HepG2 (cell line): ENCODE results near the gene SMARCA4. TPM values are rescaled to one million over a fixed set of nuclear protein-coding genes. Genes with fewer than 3 reads are reported as not detected.

Experiments used
- ATAC-seq: fragments of 200-7000 bp; cut with Tn5 transposase; 3 replicates; pipeline ENCODE4 v1.9.1; 2020; ENCODE audit warnings: mild to moderate bottlenecking, moderate library complexity
- BruUV-seq: library from RNA; stranded (reverse); fragments of 400-500 nt; replicated peaks from 2 replicates; lab custom pipeline; 2021; lab: Mats Ljungman, UMichigan
- CTCF ChIA-PET: fragments of 300-600 bp; formaldehyde crosslinking; extraction: SDS; loops from one replicate; lab custom pipeline; 2021; ENCODE audit warnings: low total read pairs, inconsistent platforms, low intra/inter-chr PET ratio; lab: Yijun Ruan, JAX
- POLR2A ChIA-PET: fragments of 350-600 bp; sonication (Branson Sonifier 250); formaldehyde crosslinking; loops from one replicate; lab custom pipeline; 2020; ENCODE audit warnings: antibody characterized with exemption, inconsistent platforms; lab: Yijun Ruan, JAX
- DNase-seq: peaks from one replicate; pipeline ENCODE4 v3.0.0-alpha.2; 2015; ENCODE audit warnings: low spot score
- FAIRE-seq: peaks from 3 replicates; lab custom pipeline; 2011; peaks lifted over from hg19 to GRCh38; lab: Jason Lieb, UNC
- H2AFZ ChIP-seq: one replicate; pipeline ENCODE4 v1.6.1; 2011; ENCODE audit warnings: low read length, inconsistent platforms
- H3K27ac ChIP-seq: fragments of 300-600 bp; 3 replicates; pipeline ENCODE4 v1.8.0; 2011; ENCODE audit warnings: mixed run types, mild to moderate bottlenecking, mixed read lengths, low read length, inconsistent platforms; ENCODE audit not compliant: insufficient read depth; ENCODE audit errors: extremely low read length
- H3K27me3 ChIP-seq, 2 experiments: fragments of 200-600 bp in 1 of 2; 2 replicates in 1 of 2; 3 replicates in 1 of 2; pipeline versions ENCODE4 v1.6.0 to v1.8.0; 2011; ENCODE audit warnings: low read length in 2 of 2, mild to moderate bottlenecking in 2 of 2, moderate library complexity in 2 of 2, inconsistent platforms in 1 of 2; ENCODE audit not compliant: insufficient read depth in 2 of 2, control insufficient read depth in 1 of 2
- H3K36me3 ChIP-seq, 2 experiments: fragments of 200-600 bp in 1 of 2; replicated peaks in 1 of 2; 2 replicates in 1 of 2; 3 replicates in 1 of 2; pipeline versions ENCODE4 v1.5.1 to v1.8.0; 2011; ENCODE audit warnings: low read length in 2 of 2, inconsistent platforms in 1 of 2; ENCODE audit not compliant: insufficient read depth in 2 of 2, control insufficient read depth in 1 of 2
- H3K4me1 ChIP-seq: 2 replicates; pipeline ENCODE4 v1.5.1; 2012; ENCODE audit warnings: low read length, inconsistent platforms; ENCODE audit not compliant: insufficient read depth
- H3K4me2 ChIP-seq: 2 replicates; pipeline ENCODE4 v1.6.0; 2011; ENCODE audit warnings: low read depth, low read length, inconsistent platforms
- H3K4me3 ChIP-seq, 3 experiments: fragments of 200-600 bp in 1 of 3; sonication (generic), shearing (Covaris generic) in 1 of 3; replicated peaks in 1 of 3; 2 replicates each; pipeline ENCODE4 v1.5.1; 2011 to 2016; ENCODE audit warnings: low read length in 3 of 3, inconsistent platforms in 2 of 3, low read depth in 2 of 3, mild to moderate bottlenecking in 2 of 3, control low read depth in 1 of 3, mixed read lengths in 1 of 3; ENCODE audit not compliant: insufficient read depth in 1 of 3
- H3K79me2 ChIP-seq: one replicate; pipeline ENCODE4 v1.6.1; 2011; ENCODE audit warnings: low read length, inconsistent platforms; ENCODE audit not compliant: insufficient read depth
- H3K9ac ChIP-seq: 2 replicates; pipeline ENCODE4 v1.6.0; 2011; ENCODE audit warnings: mild to moderate bottlenecking, low read depth, low read length, inconsistent platforms; ENCODE audit not compliant: insufficient read depth
- H3K9me3 ChIP-seq: 2 replicates; pipeline ENCODE4 v1.5.1; 2012; ENCODE audit warnings: mild to moderate bottlenecking, low read length
- H4K20me1 ChIP-seq: 2 replicates; pipeline ENCODE4 v1.6.0; 2011; ENCODE audit warnings: inconsistent platforms, mild to moderate bottlenecking, low read length, moderate library complexity; ENCODE audit not compliant: insufficient read depth
- ATF7-NPFF ChIP-seq: sonication (generic); formaldehyde crosslinking; IDR thresholded peaks from 2 replicates; pipeline ENCODE4 v1.8.1; 2023; ENCODE audit warnings: mild to moderate bottlenecking, low read depth, missing genetic modification reagents, moderate library complexity
- MAZ ChIP-seq, 2 experiments: sonication (generic) in 1 of 2; formaldehyde crosslinking in 1 of 2; IDR thresholded peaks; 2 replicates each; pipeline versions ENCODE4 v1.5.0 to v1.6.1; 2012 to 2020; ENCODE audit warnings: low read depth in 2 of 2, mild to moderate bottlenecking in 2 of 2, borderline replicate concordance in 1 of 2, improper control_type of control experiment in 1 of 2, low read length in 1 of 2, missing genetic modification reagents in 1 of 2, moderate library complexity in 1 of 2
- NR2F6 ChIP-seq, 2 experiments: IDR thresholded peaks; 2 replicates each; pipeline ENCODE4 v1.6.1; 2016; ENCODE audit warnings: antibody characterized with exemption in 1 of 2, mild to moderate bottlenecking in 1 of 2
- PCBP1 ChIP-seq: fragments of 200-400 bp; formaldehyde crosslinking; IDR thresholded peaks from 2 replicates; pipeline ENCODE4 v1.6.1; 2017; ENCODE audit warnings: mild to moderate bottlenecking, low read depth, low read length, borderline replicate concordance
- POLR2A ChIP-seq, 2 experiments: IDR thresholded peaks; 2 replicates each; pipeline ENCODE4 v1.6.1; 2011; ENCODE audit warnings: low read depth in 2 of 2, low read length in 2 of 2, mild to moderate bottlenecking in 1 of 2, moderate library complexity in 1 of 2; ENCODE audit not compliant: insufficient read depth in 1 of 2
- RAD21 ChIP-seq: fragments of 450-650 bp; formaldehyde crosslinking; IDR thresholded peaks from 2 replicates; pipeline ENCODE4 v1.5.0; 2020; ENCODE audit warnings: mild to moderate bottlenecking
- YEATS4 ChIP-seq: sonication (generic); formaldehyde crosslinking; IDR thresholded peaks from 2 replicates; pipeline ENCODE4 v1.4.0; 2020; ENCODE audit warnings: missing genetic modification reagents, borderline replicate concordance
- ZNF207 ChIP-seq: fragments of 450-650 bp; IDR thresholded peaks from 2 replicates; pipeline ENCODE4 v1.6.1; 2016; ENCODE audit warnings: antibody characterized with exemption, borderline replicate concordance
- ZNF564 ChIP-seq: sonication (generic); formaldehyde crosslinking; IDR thresholded peaks from 2 replicates; pipeline ENCODE4 v1.8.1; 2023; ENCODE audit warnings: mild to moderate bottlenecking, missing genetic modification reagents
- ZNF709 ChIP-seq: sonication (generic); formaldehyde crosslinking; IDR thresholded peaks from 2 replicates; pipeline ENCODE4 v1.5.0; 2020; ENCODE audit warnings: mild to moderate bottlenecking, missing genetic modification reagents
- WGBS: methylation state at CpG from one replicate; pipeline ENCODE4 v1.1.6; 2017; ENCODE audit warnings: low lambda C conversion rate; 5-methylcytosine and 5-hydroxymethylcytosine counted together
- in situ Hi-C: cut with HindIII; loops from 2 replicates; pipeline ENCODE4 v1.10.0; 2017; ENCODE audit warnings: low pct_unique_long_range_greater_than_20kb; ENCODE audit not compliant: extremely low pct_ligation_motif_present
- intact Hi-C: fragments of 100-400 bp; cut with micrococcal nuclease; formaldehyde crosslinking; loops from one replicate; pipeline ENCODE4 v1.10.0; 2022; ENCODE audit not compliant: unreplicated experiment
- polyA plus RNA-seq, 8 experiments: library from polyadenylated mRNA; depleted of rRNA in 3 of 8; stranded (reverse) in 7 of 8; unstranded in 1 of 8; fragments of >200 nt; fragmentation: Illumina TruSeq in 4 of 8; extraction: Trizol in 4 of 8; gene quantifications; 2 replicates each; pipeline versions ENCODE4 v1.2.1 to v1.2.3, GENCODE V29; 2011 to 2016; ENCODE audit warnings: low read depth in 4 of 8, missing spikeins in 1 of 8, mixed read lengths in 1 of 8; ENCODE audit not compliant: insufficient read depth in 1 of 8
- total RNA-seq, 5 experiments: library from RNA; depleted of rRNA; stranded (reverse); fragments of >200 nt; fragmentation: Illumina TruSeq; extraction: Trizol; gene quantifications; 2 replicates each; pipeline ENCODE4 v1.2.3, GENCODE V29; 2016; ENCODE audit warnings: low read depth in 1 of 5
- TF ChIP-seq, protein P1 (sequence below): sonication (generic); formaldehyde crosslinking; conservative IDR thresholded peaks from 2 replicates; pipeline ENCODE4 v1.4.0; 2020; ENCODE audit warnings: mild to moderate bottlenecking, missing genetic modification reagents, moderate library complexity
- TF ChIP-seq, protein P2 (sequence below): sonication (generic); formaldehyde crosslinking; conservative IDR thresholded peaks from 2 replicates; pipeline ENCODE4 v1.8.1; 2023; ENCODE audit warnings: missing genetic modification reagents

The SMARCA4 gene
- total and polyA plus RNA-seq, 2 of the 13 experiments (the other 11 are each of a cell fraction or from before 2014, with no cell fraction given) = 25.4 to 45.9 TPM

DNA sequence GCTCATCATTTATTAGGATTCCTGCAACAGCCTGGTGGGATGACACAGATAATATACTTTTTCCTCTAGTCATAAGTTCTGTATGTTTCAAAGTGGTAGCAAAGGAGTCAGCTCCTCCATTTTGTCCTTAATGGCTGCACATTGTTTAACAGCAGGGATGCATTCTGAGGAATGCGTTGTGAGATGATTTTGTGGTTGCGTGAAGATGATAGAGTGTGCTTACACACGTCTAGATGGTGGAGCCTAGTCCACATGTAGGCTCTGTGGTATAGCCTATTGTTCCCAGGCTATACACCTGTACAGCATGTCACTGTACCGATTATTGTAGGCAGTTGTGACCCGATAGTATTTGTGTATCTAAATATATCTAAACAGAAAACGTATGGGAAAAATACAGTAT, 4.6 kb downstream of the SMARCA4 start (continued):
- TF ChIP-seq ATF7-NPFF (CRISPR knock-in tag) (no peak), MAZ (IDR thresholded peaks at IDR 0.05; ENCODE audit: borderline replicate concordance, low read depth, low read length) (no peak), MAZ (CRISPR knock-in tag; IDR thresholded peaks at IDR 0.05; ENCODE audit: low read depth) (no peak), ZNF709 (CRISPR knock-in tag) (no peak)

DNA sequence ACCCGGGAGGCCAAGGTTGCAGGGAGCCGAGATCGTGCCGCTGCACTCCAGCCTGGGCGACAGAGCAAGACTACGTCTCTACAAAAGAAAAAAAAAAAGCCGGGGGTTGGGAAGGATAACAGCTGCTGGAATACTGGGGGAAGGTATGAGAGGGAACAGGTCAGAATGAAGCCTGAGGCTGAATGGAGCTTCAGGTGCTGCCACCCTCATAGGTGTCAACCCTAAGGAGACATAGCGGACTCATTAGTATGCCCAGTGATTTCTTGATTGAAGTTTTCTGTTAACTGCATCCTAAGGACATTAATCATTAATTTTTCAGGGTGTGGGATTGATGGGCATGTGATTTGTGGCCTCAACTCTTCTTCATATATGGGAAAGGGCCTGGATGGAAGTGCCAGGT, 6.0 kb downstream of the SMARCA4 start:
- H3K36me3 ChIP-seq = peaks cover 0 to 6% of the 10 kb centered on the region in 2 experiments; a peak in 1 of 5 replicates
- no peak overlapping the region for H3K27ac ChIP-seq
- no peak overlapping the region for H3K4me3 ChIP-seq
- ATAC-seq = no peak
- ChIA-PET POLR2A (no interaction called here), CTCF (no interaction called here)
- intact Hi-C loops = no loop called here
- no TSS peak for BruUV-seq
- H3K79me2 ChIP-seq = peaks cover 77% of the 10 kb centered on the region
- H3K9me3 ChIP-seq = no peaks in the 10 kb centered on the region
- H3K4me2 ChIP-seq = no peak overlapping the region
- H3K9ac ChIP-seq = no peak overlapping the region
- no peaks in the 10 kb centered on the region for H3K27me3 ChIP-seq
- 93% methylated on average over 8 of the region's 8 CpGs for WGBS
- H4K20me1 ChIP-seq = 0 out of 2 replicates have a peak, but pooled peaks cover 2% of the 10 kb centered on the region
- FAIRE-seq = no peak
- DNase-seq = no peak
- in situ Hi-C loops = no loop called here
- TF ChIP-seq, protein P1, sequence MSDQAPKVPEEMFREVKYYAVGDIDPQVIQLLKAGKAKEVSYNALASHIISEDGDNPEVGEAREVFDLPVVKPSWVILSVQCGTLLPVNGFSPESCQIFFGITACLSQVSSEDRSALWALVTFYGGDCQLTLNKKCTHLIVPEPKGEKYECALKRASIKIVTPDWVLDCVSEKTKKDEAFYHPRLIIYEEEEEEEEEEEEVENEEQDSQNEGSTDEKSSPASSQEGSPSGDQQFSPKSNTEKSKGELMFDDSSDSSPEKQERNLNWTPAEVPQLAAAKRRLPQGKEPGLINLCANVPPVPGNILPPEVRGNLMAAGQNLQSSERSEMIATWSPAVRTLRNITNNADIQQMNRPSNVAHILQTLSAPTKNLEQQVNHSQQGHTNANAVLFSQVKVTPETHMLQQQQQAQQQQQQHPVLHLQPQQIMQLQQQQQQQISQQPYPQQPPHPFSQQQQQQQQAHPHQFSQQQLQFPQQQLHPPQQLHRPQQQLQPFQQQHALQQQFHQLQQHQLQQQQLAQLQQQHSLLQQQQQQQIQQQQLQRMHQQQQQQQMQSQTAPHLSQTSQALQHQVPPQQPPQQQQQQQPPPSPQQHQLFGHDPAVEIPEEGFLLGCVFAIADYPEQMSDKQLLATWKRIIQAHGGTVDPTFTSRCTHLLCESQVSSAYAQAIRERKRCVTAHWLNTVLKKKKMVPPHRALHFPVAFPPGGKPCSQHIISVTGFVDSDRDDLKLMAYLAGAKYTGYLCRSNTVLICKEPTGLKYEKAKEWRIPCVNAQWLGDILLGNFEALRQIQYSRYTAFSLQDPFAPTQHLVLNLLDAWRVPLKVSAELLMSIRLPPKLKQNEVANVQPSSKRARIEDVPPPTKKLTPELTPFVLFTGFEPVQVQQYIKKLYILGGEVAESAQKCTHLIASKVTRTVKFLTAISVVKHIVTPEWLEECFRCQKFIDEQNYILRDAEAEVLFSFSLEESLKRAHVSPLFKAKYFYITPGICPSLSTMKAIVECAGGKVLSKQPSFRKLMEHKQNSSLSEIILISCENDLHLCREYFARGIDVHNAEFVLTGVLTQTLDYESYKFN (CRISPR knock-in tag) = no peak
- no peak for TF ChIP-seq ZNF564 (CRISPR knock-in tag)
- TF ChIP-seq POLR2A (IDR thresholded peaks at IDR 0.05; ENCODE audit: insufficient read depth in 1 of 2, low read depth in 2 of 2, low read length in 2 of 2) = no peak
- TF ChIP-seq NR2F6 (IDR thresholded peaks at IDR 0.05) = no peak
- no peak for TF ChIP-seq NR2F6 (CRISPR knock-in tag; IDR thresholded peaks at IDR 0.05)
- TF ChIP-seq RAD21 (CRISPR knock-in tag) = no peak
- TF ChIP-seq ZNF207 = no peak
- no peak for TF ChIP-seq PCBP1
- no peak for TF ChIP-seq YEATS4 (CRISPR knock-in tag)
- TF ChIP-seq, protein P2, sequence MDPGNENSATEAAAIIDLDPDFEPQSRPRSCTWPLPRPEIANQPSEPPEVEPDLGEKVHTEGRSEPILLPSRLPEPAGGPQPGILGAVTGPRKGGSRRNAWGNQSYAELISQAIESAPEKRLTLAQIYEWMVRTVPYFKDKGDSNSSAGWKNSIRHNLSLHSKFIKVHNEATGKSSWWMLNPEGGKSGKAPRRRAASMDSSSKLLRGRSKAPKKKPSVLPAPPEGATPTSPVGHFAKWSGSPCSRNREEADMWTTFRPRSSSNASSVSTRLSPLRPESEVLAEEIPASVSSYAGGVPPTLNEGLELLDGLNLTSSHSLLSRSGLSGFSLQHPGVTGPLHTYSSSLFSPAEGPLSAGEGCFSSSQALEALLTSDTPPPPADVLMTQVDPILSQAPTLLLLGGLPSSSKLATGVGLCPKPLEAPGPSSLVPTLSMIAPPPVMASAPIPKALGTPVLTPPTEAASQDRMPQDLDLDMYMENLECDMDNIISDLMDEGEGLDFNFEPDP (CRISPR knock-in tag) = no peak
- H2AFZ ChIP-seq = no peak overlapping the region
- peaks cover 34% of the 10 kb centered on the region for H3K4me1 ChIP-seq
